Cerebellar nuclear complex (tissue), 1 donor: ENCODE data around the gene DOCK1.

Source experiments
- DNase-seq, 2 experiments: peaks; one replicate each; lab custom pipeline; 2025; lab: John Stamatoyannopoulos, UW

DOCK1 gene

GRCh38 chr10:127462643-127463295, 557.5 kb downstream of the DOCK1 start:
- DNase-seq, result no peak

GRCh38 chr10:127463548-127463947, 558.3 kb downstream of the DOCK1 start:
- no peak for DNase-seq

GRCh38 chr10:127464561-127464960, 559.3 kb downstream of the DOCK1 start:
- no peak for DNase-seq

GRCh38 chr10:127467811-127468210, 562.6 kb downstream of the DOCK1 start:
- no peak for DNase-seq

GRCh38 chr10:127468632-127469031, 563.4 kb downstream of the DOCK1 start:
- no peak for DNase-seq

- no peak for DNase-seq
These were observed 565.7 kb downstream of the DOCK1 start for GRCh38 chr10:127470911-127471310.

GRCh38 chr10:127472976-127473375, 567.7 kb downstream of the DOCK1 start:
- DNase-seq, result no peak

GRCh38 chr10:127474501-127474900, 569.3 kb downstream of the DOCK1 start:
- no peak for DNase-seq

GRCh38 chr10:127485153-127485857, 580.1 kb downstream of the DOCK1 start:
- DNase-seq, result no peak

GRCh38 chr10:127486355-127486754, 581.1 kb downstream of the DOCK1 start:
- DNase-seq, result no peak

- no peak for DNase-seq
These were observed 587.5 kb downstream of the DOCK1 start for GRCh38 chr10:127492607-127493250.

- no peak for DNase-seq
These were observed 590.8 kb downstream of the DOCK1 start for GRCh38 chr10:127496035-127496434.

- no peak for DNase-seq
These were observed 592.5 kb downstream of the DOCK1 start for GRCh38 chr10:127497685-127498084.

GRCh38 chr10:127498087-127498486, 592.9 kb downstream of the DOCK1 start:
- DNase-seq, result no peak

GRCh38 chr10:127500127-127500526, 594.9 kb downstream of the DOCK1 start:
- DNase-seq, result no peak
